Tibial nerve (tissue), 4 donors: ENCODE data around the gene PAQR6. TPM values are rescaled to one million over a fixed set of nuclear protein-coding genes. Genes with fewer than 3 reads are reported as not detected.

ENCODE experiments used
- DNase-seq, 2 donors: peaks; one replicate each; pipeline ENCODE4 v3.0.0-alpha.2; 2019; ENCODE audit warnings: low spot score in 2 of 2
- H3K27ac ChIP-seq, 4 donors: fragments of 200-600 bp; sonication (generic) in 3 of 4; one replicate each; pipeline ENCODE4 v1.5.1; 2017 to 2019; ENCODE audit warnings: mild to moderate bottlenecking in 1 of 4
- H3K27me3 ChIP-seq, 2 donors: fragments of 200-600 bp; sonication (generic) in 1 of 2; one replicate each; pipeline versions ENCODE4 v1.5.1 to v1.6.0; 2017 to 2019
- H3K36me3 ChIP-seq, 3 donors: fragments of 200-600 bp; sonication (generic); one replicate each; pipeline ENCODE4 v1.5.1; 2018 to 2019
- H3K4me1 ChIP-seq, 4 donors: fragments of 200-600 bp; sonication (generic) in 3 of 4; one replicate each; pipeline ENCODE4 v1.5.1; 2017 to 2019
- H3K4me3 ChIP-seq, 4 donors: fragments of 200-600 bp; sonication (generic) in 3 of 4; one replicate each; pipeline ENCODE4 v1.5.1; 2017 to 2019; ENCODE audit warnings: mild to moderate bottlenecking in 1 of 4, moderate library complexity in 1 of 4
- H3K9me3 ChIP-seq, 4 donors: fragments of 200-600 bp; sonication (generic) in 3 of 4; one replicate each; pipeline ENCODE4 v1.5.1; 2017 to 2019
- CTCF ChIP-seq, 5 experiments: fragments of 200-600 bp in 3 of 5; fragments of 450-650 bp in 2 of 5; sonication (generic) in 3 of 5; IDR thresholded peaks; one replicate each; pipeline ENCODE4 v1.5.1; 2016 to 2019; ENCODE audit warnings: antibody characterized with exemption in 5 of 5, mild to moderate bottlenecking in 3 of 5, moderate library complexity in 2 of 5
- EP300 ChIP-seq, 2 donors: sonication (generic); formaldehyde crosslinking; IDR thresholded peaks; one replicate each; pipeline ENCODE4 v1.6.1; 2017; ENCODE audit warnings: antibody characterized with exemption in 2 of 2, mild to moderate bottlenecking in 1 of 2
- POLR2A ChIP-seq, 2 donors: fragments of 450-650 bp; IDR thresholded peaks; one replicate each; pipeline ENCODE4 v1.6.1; 2017; ENCODE audit warnings: antibody characterized with exemption in 2 of 2, mild to moderate bottlenecking in 2 of 2, moderate library complexity in 2 of 2
- WGBS, 2 donors: methylation state at CpG; one replicate each; pipeline ENCODE4 v1.1.5; 2018; 5-methylcytosine and 5-hydroxymethylcytosine counted together
- total RNA-seq, 4 donors: library from RNA; depleted of rRNA; stranded (reverse); fragments of >200 nt; gene quantifications; one replicate each; pipeline ENCODE4 v1.1.0, GENCODE V29; 2016

The PAQR6 gene
- total RNA-seq, 4 donors from 2014 or later, result 26.4 to 44.6 (median 31.2) TPM

- no peaks in the 10 kb centered on the region for H3K27me3 ChIP-seq
- TF ChIP-seq POLR2A (IDR thresholded peaks at IDR 0.05) (no peak), EP300 (IDR thresholded peaks at IDR 0.05) (no peak), CTCF (IDR thresholded peaks at IDR 0.05) (no peak)
- H3K9me3 ChIP-seq, result no peaks in the 10 kb centered on the region
- H3K27ac ChIP-seq, result no peak overlapping the region
- 93 to 94% methylated on average over 9 of the region's 9 CpGs for WGBS, 2 donors
- H3K4me3 ChIP-seq, result no peak overlapping the region
- peaks cover 10 to 100% (median 53%) of the 10 kb centered on the region in 3 donors for H3K36me3 ChIP-seq
- no peak for DNase-seq
- H3K4me1 ChIP-seq, result peaks cover 0 to 15% (median 0%) of the 10 kb centered on the region in 4 donors
Measured at GRCh38 chr1:156263288-156263655, 15.4 kb upstream of the PAQR6 start.

DNA sequence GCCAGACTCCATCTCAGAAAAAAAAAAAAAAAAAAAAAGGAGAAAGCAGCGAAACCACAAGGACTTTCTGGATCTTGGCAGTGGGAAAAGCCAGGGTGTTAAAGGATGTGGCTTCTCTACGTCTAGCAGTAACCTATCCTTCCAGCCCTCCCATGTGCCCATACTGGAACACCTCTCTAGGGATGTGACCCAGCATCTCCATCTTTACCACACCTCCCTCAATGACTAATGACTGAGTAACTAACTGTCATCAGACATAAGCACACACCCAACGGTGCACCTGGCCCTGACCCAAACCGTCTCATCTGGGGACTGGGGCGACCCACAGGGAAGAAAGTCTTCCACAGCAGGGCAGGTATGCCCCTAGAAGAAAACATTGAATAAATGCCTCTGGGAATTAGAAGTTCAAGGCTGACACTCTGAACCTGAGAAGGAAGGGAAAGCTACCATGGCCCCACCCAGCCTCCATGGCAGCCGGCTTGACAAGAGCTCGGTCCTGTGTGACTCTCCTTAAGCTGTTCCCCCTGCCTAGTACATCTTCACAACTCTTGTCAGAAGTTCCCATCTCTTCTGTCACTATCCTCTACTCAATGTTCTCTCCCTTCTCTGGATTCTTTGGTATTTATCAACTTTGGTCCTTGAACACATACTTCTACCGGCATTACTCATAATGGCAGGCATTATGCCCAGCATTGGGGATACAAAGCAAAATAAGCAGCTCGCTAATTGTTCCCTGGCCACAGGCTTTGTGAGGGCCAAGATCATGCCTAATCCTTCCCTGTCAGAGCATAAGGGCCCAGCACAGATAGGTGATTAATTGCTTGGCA, 14.8 kb upstream of the PAQR6 start:
- H3K9me3 ChIP-seq, result no peaks in the 10 kb centered on the region
- peaks cover 0 to 15% (median 0%) of the 10 kb centered on the region in 4 donors for H3K4me1 ChIP-seq
- WGBS, 2 donors, result 78 to 80% methylated on average over 9 of the region's 9 CpGs
- TF ChIP-seq CTCF (IDR thresholded peaks at IDR 0.05) (no peak), EP300 (IDR thresholded peaks at IDR 0.05) (no peak), POLR2A (IDR thresholded peaks at IDR 0.05) (no peak)
- no peak overlapping the region for H3K4me3 ChIP-seq
- no peak overlapping the region for H3K27ac ChIP-seq
- H3K36me3 ChIP-seq, result peaks cover 10 to 100% (median 57%) of the 10 kb centered on the region in 3 donors
- DNase-seq, result no peak
- no peaks in the 10 kb centered on the region for H3K27me3 ChIP-seq

DNA sequence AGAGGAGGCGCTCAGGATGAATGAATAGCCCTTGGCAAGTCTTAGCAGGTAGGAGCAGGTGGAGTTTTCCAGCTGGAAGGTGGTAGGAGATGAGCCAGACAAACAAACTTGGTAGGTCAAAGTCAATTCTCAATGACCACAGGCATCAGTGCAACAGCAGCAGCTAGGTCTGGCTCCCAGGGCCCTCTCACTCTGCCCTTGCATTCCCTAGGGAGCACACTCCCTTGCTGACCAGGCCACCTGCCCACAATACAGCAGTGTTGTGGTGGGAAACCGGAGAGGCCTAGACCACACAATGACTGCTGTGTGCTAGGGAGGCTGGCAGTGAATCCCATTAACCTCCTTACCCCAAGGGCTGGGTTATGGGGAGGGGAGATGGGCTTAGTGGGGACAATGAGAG, 13.0 kb upstream of the PAQR6 start:
- Histone ChIP-seq H3K27me3 (no peaks in the 10 kb centered on the region), H3K27ac (peak overlapping the region in 2 of 4 donors; percentile 43 to 56), H3K9me3 (no peaks in the 10 kb centered on the region), H3K4me3 (no peak overlapping the region), H3K36me3 (peaks cover 10 to 100% (median 40%) of the 10 kb centered on the region in 3 donors), H3K4me1 (peaks cover 0 to 15% (median 0%) of the 10 kb centered on the region in 4 donors)
- 62 to 69% methylated on average over 2 of the region's 2 CpGs for WGBS, 2 donors
- TF ChIP-seq CTCF (IDR thresholded peaks at IDR 0.05) (no peak), POLR2A (IDR thresholded peaks at IDR 0.05) (no peak), EP300 (IDR thresholded peaks at IDR 0.05) (no peak)
- no peak for DNase-seq

GRCh38 chr1:156259805-156260204, 11.9 kb upstream of the PAQR6 start:
- H3K36me3 ChIP-seq, result peaks cover 10 to 100% (median 34%) of the 10 kb centered on the region in 3 donors
- 64 to 65% methylated on average over 3 of the region's 3 CpGs for WGBS, 2 donors
- DNase-seq, result no peak

DNA sequence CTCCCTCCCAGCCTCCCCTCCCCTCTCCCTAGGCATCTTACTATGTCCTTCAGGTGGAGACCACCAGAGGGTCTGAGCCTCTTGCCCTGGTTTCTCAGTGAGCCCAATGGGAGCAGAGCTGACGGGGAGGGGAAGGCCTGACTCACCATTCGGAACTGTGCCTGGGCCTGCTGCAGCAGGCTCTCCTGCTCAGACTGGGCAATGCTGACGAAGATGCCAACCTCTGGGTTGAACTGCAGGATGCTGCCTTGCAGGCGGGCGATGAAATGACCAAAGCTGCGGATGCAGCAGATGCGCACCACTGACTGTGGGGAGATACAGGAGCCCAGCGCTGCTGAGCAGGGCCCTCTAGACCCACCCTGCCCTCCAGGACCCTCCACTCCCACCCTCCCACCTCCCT, 11.0 kb upstream of the PAQR6 start:
- Histone ChIP-seq H3K36me3 (peaks cover 10 to 98% (median 40%) of the 10 kb centered on the region in 3 donors), H3K4me3 (no peak overlapping the region), H3K27ac (no peak overlapping the region), H3K9me3 (no peaks in the 10 kb centered on the region), H3K4me1 (peaks cover 0 to 15% (median 0%) of the 10 kb centered on the region in 4 donors), H3K27me3 (no peaks in the 10 kb centered on the region)
- no peak for DNase-seq
- no peak for TF ChIP-seq EP300 (IDR thresholded peaks at IDR 0.05)
- no peak for TF ChIP-seq CTCF (IDR thresholded peaks at IDR 0.05)
- no peak for TF ChIP-seq POLR2A (IDR thresholded peaks at IDR 0.05)
- 94 to 100% methylated on average over 6 to 8 of the region's 8 CpGs for WGBS, 2 donors

More at GRCh38 chr1:156259805-156260204, 11.9 kb upstream of the PAQR6 start:
- peaks cover 0 to 15% (median 0%) of the 10 kb centered on the region in 4 donors for H3K4me1 ChIP-seq
- no peak for TF ChIP-seq EP300 (IDR thresholded peaks at IDR 0.05)
- H3K27me3 ChIP-seq, result no peaks in the 10 kb centered on the region
- no peaks in the 10 kb centered on the region for H3K9me3 ChIP-seq
- no peak overlapping the region for H3K4me3 ChIP-seq
- peak overlapping the region in 1 of 4 donors; percentile 56 for H3K27ac ChIP-seq
